Adipocyte (in vitro differentiated cells): ENCODE data around the gene FNDC1.
"Not testable (repeated sequence)": the region's sequence is repeated elsewhere in the genome, so short reads cannot be mapped to it uniquely, and the experiment has no call there.

Source experiments
- DNase-seq: peaks from one replicate; pipeline ENCODE4 v3.0.0-alpha.2; 2015; ENCODE audit warnings: low read depth
- H3K27me3 ChIP-seq: replicated peaks from 2 replicates; pipeline ENCODE4 v1.7.0; 2013; ENCODE audit warnings: mild to moderate bottlenecking, low read length, moderate library complexity; ENCODE audit not compliant: control insufficient read depth, insufficient read depth
- H3K36me3 ChIP-seq: 2 replicates; pipeline ENCODE4 v1.7.0; 2013; ENCODE audit warnings: low read length, mild to moderate bottlenecking, moderate library complexity; ENCODE audit not compliant: control insufficient read depth, insufficient read depth, severe bottlenecking
- H3K4me1 ChIP-seq: 2 replicates; pipeline ENCODE4 v1.7.0; 2013; ENCODE audit warnings: mild to moderate bottlenecking, low read length, moderate library complexity; ENCODE audit not compliant: control insufficient read depth, insufficient read depth
- H3K4me3 ChIP-seq: 2 replicates; pipeline ENCODE4 v1.7.0; 2013; ENCODE audit warnings: mild to moderate bottlenecking, low read length, moderate library complexity
- H3K9ac ChIP-seq: 2 replicates; pipeline ENCODE4 v1.7.0; 2013; ENCODE audit warnings: mild to moderate bottlenecking, low read length, moderate library complexity
- H3K9me3 ChIP-seq: 2 replicates; pipeline ENCODE4 v1.7.0; 2013; ENCODE audit warnings: mild to moderate bottlenecking, low read length, moderate library complexity; ENCODE audit not compliant: control insufficient read depth

Gene FNDC1

GRCh38 chr6:159169193-159169555 lies at the start of gene FNDC1:
TSS of gene FNDC1 (plus strand) at chr6:159169400. CDS start at chr6:159169597, 197 bp downstream.
- peak; percentile 66 for DNase-seq
- peak within 1 kb of the TSS; percentile 74 for H3K4me3 ChIP-seq
- H3K4me1 ChIP-seq, result peaks cover 30% of the 10 kb centered on the region
- H3K36me3 ChIP-seq, result no peaks in the 10 kb centered on the region
- no peaks in the 10 kb centered on the region for H3K9me3 ChIP-seq
- H3K9ac ChIP-seq, result peak within 1 kb of the TSS; percentile 40
- peaks cover 23% of the 10 kb centered on the region for H3K27me3 ChIP-seq

GRCh38 chr6:159119791-159120190 lies 49.4 kb upstream of the FNDC1 start:
- H3K27me3 ChIP-seq, result peaks cover 7% of the 10 kb centered on the region
- DNase-seq, result no peak
- H3K9me3 ChIP-seq, result no peaks in the 10 kb centered on the region
- no peaks in the 10 kb centered on the region for H3K36me3 ChIP-seq
- peaks cover 17% of the 10 kb centered on the region for H3K4me1 ChIP-seq
- no peak overlapping the region for H3K9ac ChIP-seq
- H3K4me3 ChIP-seq, result no peak overlapping the region

GRCh38 chr6:159121486-159121885 lies 47.7 kb upstream of the FNDC1 start:
- H3K4me3 ChIP-seq, result no peak overlapping the region

GRCh38 chr6:159122453-159122852 lies 46.7 kb upstream of the FNDC1 start:
- no peak for DNase-seq

More at GRCh38 chr6:159121486-159121885, 47.7 kb upstream of the FNDC1 start:
- Histone ChIP-seq H3K9me3 (no peaks in the 10 kb centered on the region), H3K4me1 (peaks cover 26% of the 10 kb centered on the region), H3K9ac (no peak overlapping the region), H3K36me3 (no peaks in the 10 kb centered on the region), H3K27me3 (peaks cover 7% of the 10 kb centered on the region)
- DNase-seq, result no peak

DNA sequence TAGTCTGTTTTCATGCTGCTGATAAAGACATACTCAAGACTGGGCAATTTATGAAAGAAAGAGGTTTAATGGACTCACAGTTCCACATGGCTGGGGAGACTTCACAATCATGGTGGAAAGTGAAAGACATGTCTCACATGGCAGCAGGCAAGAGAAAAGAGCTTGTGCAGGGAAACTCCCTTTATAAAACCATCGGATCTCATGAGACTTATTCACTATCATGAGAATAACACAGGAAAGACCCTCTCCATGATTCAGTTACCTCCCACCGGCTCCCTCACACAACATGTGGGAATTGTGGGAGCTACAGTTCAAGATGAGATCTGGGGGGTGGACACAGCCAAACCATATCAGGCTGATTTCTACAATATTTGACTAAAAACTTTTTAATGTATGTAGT lies 45.4 kb upstream of the FNDC1 start:
- not testable (repeated sequence) for H3K4me3 ChIP-seq

More at GRCh38 chr6:159122453-159122852, 46.7 kb upstream of the FNDC1 start:
- Histone ChIP-seq H3K27me3 (peaks cover 7% of the 10 kb centered on the region), H3K4me3 (no peak overlapping the region), H3K9me3 (no peaks in the 10 kb centered on the region), H3K4me1 (peaks cover 18% of the 10 kb centered on the region), H3K9ac (no peak overlapping the region), H3K36me3 (no peaks in the 10 kb centered on the region)

DNA sequence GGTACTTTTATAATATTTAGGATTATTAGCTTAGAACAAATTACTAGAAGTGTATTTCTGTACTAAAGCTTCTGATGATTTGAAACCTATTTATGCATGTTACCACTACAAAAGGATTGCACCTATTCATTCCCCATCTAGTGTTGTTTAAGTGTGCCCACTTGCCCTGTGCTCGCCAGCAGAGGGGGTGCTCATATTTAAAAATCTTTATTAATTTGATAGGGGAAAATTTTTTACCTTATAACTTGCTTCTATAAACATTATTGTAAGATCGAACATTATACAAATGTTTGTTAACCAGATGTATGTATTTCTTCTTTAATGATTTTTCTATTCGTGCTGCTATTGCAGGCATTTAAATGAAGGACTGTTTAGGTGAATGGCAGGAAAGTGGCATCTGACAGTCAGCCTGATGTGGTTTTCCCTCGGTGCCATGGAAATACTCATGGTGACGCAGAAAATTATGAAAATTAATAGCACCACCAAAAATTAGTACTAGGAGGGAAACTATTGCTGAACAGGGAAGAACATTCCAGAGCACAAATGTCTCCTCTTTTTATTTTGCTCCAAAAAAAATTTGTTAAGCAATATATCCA lies 44.1 kb upstream of the FNDC1 start:
- H3K36me3 ChIP-seq, result no peaks in the 10 kb centered on the region
- H3K4me1 ChIP-seq, result peaks cover 11% of the 10 kb centered on the region
- DNase-seq, result no peak
- no peak overlapping the region for H3K9ac ChIP-seq
- no peak overlapping the region for H3K4me3 ChIP-seq
- peaks cover 17% of the 10 kb centered on the region for H3K27me3 ChIP-seq
- no peaks in the 10 kb centered on the region for H3K9me3 ChIP-seq

More for the DNA sequence above, 45.4 kb upstream of the FNDC1 start:
- Histone ChIP-seq H3K27me3 (peaks cover 13% of the 10 kb centered on the region), H3K4me1 (peaks cover 11% of the 10 kb centered on the region)
- H3K9me3 ChIP-seq, H3K36me3 ChIP-seq, H3K9ac ChIP-seq, DNase-seq: not testable (repeated sequence)

- Histone ChIP-seq H3K9me3 (no peaks in the 10 kb centered on the region), H3K27me3 (peaks cover 22% of the 10 kb centered on the region), H3K4me1 (peaks cover 11% of the 10 kb centered on the region), H3K9ac (no peak overlapping the region), H3K4me3 (no peak overlapping the region), H3K36me3 (no peaks in the 10 kb centered on the region)
- no peak for DNase-seq
These were observed 43.2 kb upstream of the FNDC1 start for GRCh38 chr6:159125951-159126352.

GRCh38 chr6:159126590-159126989 lies 42.6 kb upstream of the FNDC1 start:
- no peak for DNase-seq
- no peak overlapping the region for H3K4me3 ChIP-seq

GRCh38 chr6:159127701-159128100 lies 41.5 kb upstream of the FNDC1 start:
- no peaks in the 10 kb centered on the region for H3K9me3 ChIP-seq
- no peak overlapping the region for H3K4me3 ChIP-seq
- peaks cover 25% of the 10 kb centered on the region for H3K27me3 ChIP-seq
- H3K4me1 ChIP-seq, result peaks cover 11% of the 10 kb centered on the region
- no peak overlapping the region for H3K9ac ChIP-seq
- H3K36me3 ChIP-seq, result no peaks in the 10 kb centered on the region
- no peak for DNase-seq

More at GRCh38 chr6:159126590-159126989, 42.6 kb upstream of the FNDC1 start:
- Histone ChIP-seq H3K9me3 (no peaks in the 10 kb centered on the region), H3K27me3 (peaks cover 22% of the 10 kb centered on the region), H3K4me1 (peaks cover 11% of the 10 kb centered on the region), H3K36me3 (no peaks in the 10 kb centered on the region), H3K9ac (no peak overlapping the region)

GRCh38 chr6:159128978-159129377 lies 40.2 kb upstream of the FNDC1 start:
- H3K4me3 ChIP-seq, result no peak overlapping the region
- H3K27me3 ChIP-seq, result peaks cover 31% of the 10 kb centered on the region
- H3K9me3 ChIP-seq, result no peaks in the 10 kb centered on the region
- no peaks in the 10 kb centered on the region for H3K36me3 ChIP-seq
- peaks cover 11% of the 10 kb centered on the region for H3K4me1 ChIP-seq
- H3K9ac ChIP-seq, result no peak overlapping the region
- no peak for DNase-seq

GRCh38 chr6:159130846-159131245 lies 38.4 kb upstream of the FNDC1 start:
- Histone ChIP-seq H3K4me3 (no peak overlapping the region), H3K36me3 (no peaks in the 10 kb centered on the region), H3K27me3 (peaks cover 31% of the 10 kb centered on the region), H3K9me3 (no peaks in the 10 kb centered on the region), H3K9ac (no peak overlapping the region), H3K4me1 (peaks cover 8% of the 10 kb centered on the region)
- no peak for DNase-seq

- H3K4me3 ChIP-seq, result no peak overlapping the region
- no peak overlapping the region for H3K9ac ChIP-seq
- no peak for DNase-seq
- H3K4me1 ChIP-seq, result no peaks in the 10 kb centered on the region
- no peaks in the 10 kb centered on the region for H3K36me3 ChIP-seq
- no peaks in the 10 kb centered on the region for H3K9me3 ChIP-seq
- H3K27me3 ChIP-seq, result peaks cover 37% of the 10 kb centered on the region
These were observed 37.5 kb upstream of the FNDC1 start for GRCh38 chr6:159131709-159132108.
